ENCODE results near the gene TUBB1.
"Not testable (repeated sequence)": the region's sequence is repeated elsewhere in the genome, so short reads cannot be mapped to it uniquely, and the experiment has no call there.

Gene TUBB1

GRCh38 chr20:59033616-59034165 lies 14.5 kb downstream of the TUBB1 start:
- H3K4me1 Mint-ChIP-seq: peaks cover 47% of the 10 kb centered on the region
- no peaks in the 10 kb centered on the region for H3K9me3 Mint-ChIP-seq
- no peak overlapping the region for H3K4me3 Mint-ChIP-seq

DNA sequence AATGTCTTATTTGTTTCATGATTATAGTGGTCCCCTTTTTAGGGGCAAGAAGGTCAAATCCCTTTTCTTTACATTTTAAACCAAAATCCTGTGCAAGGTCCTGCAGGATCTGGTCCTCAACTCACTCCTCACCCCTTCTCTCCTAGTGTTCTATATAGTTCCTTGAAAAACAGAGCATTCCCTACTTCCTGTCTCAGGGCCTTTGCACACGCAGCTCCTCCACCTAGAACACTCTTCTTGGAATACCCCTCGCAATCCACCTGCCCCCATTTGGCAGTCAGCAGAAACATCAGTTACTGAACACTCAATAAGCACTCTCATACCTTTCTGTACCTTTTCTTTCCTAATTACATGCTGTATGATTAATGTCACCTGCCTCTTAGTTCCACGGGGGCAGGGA lies 16.2 kb downstream of the TUBB1 start:
- H3K9me3 Mint-ChIP-seq: no peaks in the 10 kb centered on the region
- H3K36me3 Mint-ChIP-seq: peaks cover 92% of the 10 kb centered on the region
- H3K27ac Mint-ChIP-seq: peak overlapping the region; percentile 16
- DNase-seq (ENCODE audit: low spot score in 2 of 2) (peak in 1 of 2 donors; percentile 42), ATAC-seq (no peak)
- H3K4me3 Mint-ChIP-seq: no peak overlapping the region
- peaks cover 47% of the 10 kb centered on the region for H3K4me1 Mint-ChIP-seq

More at GRCh38 chr20:59033616-59034165, 14.5 kb downstream of the TUBB1 start:
- ATAC-seq: no peak
- DNase-seq (ENCODE audit: low spot score in 2 of 2): peak in 1 of 2 donors; percentile 39
- H3K27ac Mint-ChIP-seq: no peak overlapping the region
- peaks cover 92% of the 10 kb centered on the region for H3K36me3 Mint-ChIP-seq

- Mint-ChIP-seq H3K4me3 (no peak overlapping the region), H3K27ac (peak overlapping the region; percentile 11), H3K36me3 (peaks cover 90% of the 10 kb centered on the region), H3K4me1 (peaks cover 51% of the 10 kb centered on the region), H3K9me3 (no peaks in the 10 kb centered on the region)
- DNase-seq (ENCODE audit: low spot score in 2 of 2) (peak in 1 of 2 donors; percentile 44), ATAC-seq (no peak)
Observed at GRCh38 chr20:59037386-59037785, 18.2 kb downstream of the TUBB1 start.

- peak overlapping the region; percentile 80 for H3K27ac Mint-ChIP-seq
- ATAC-seq: no peak
- H3K4me1 Mint-ChIP-seq: peaks cover 57% of the 10 kb centered on the region
- peaks cover 82% of the 10 kb centered on the region for H3K36me3 Mint-ChIP-seq
- H3K9me3 Mint-ChIP-seq: no peaks in the 10 kb centered on the region
- H3K4me3 Mint-ChIP-seq: peak overlapping the region; percentile 71
- DNase-seq (ENCODE audit: low spot score in 2 of 2): no peak
Observed at GRCh38 chr20:59039233-59039632, 20.0 kb downstream of the TUBB1 start.

- no peaks in the 10 kb centered on the region for H3K9me3 Mint-ChIP-seq
- H3K27ac Mint-ChIP-seq: peak overlapping the region; percentile 80
- no peak for ATAC-seq
- DNase-seq (ENCODE audit: low spot score in 2 of 2): peak in 1 of 2 donors; percentile 36
- peak overlapping the region; percentile 71 for H3K4me3 Mint-ChIP-seq
- H3K4me1 Mint-ChIP-seq: peaks cover 52% of the 10 kb centered on the region
- peaks cover 68% of the 10 kb centered on the region for H3K36me3 Mint-ChIP-seq
Observed at GRCh38 chr20:59040667-59041066, 21.4 kb downstream of the TUBB1 start.

DNA sequence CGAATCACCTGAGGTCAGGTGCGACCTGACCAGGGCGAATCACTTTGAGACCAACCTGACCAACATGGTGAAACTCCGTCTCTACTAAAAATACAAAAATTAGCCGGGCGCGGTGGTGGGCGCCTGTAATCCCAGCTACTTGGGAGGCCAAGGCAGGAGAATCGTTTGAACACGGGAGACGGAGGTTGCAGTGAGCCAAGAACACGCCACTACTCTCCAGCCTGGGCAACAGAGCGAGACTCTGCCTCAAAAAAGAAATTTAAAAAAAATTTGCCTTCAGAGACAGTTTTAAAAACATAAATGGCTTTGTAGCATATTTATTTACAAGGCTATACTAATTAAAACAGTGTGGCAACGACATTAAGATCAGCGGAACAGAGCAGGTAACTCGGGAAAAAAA lies 22.3 kb downstream of the TUBB1 start:
- H3K9me3 Mint-ChIP-seq, ATAC-seq: not testable (repeated sequence)
- Mint-ChIP-seq H3K4me3 (peak overlapping the region; percentile 71), H3K36me3 (peaks cover 59% of the 10 kb centered on the region), H3K4me1 (peaks cover 51% of the 10 kb centered on the region), H3K27ac (peak overlapping the region; percentile 80)
- peak in 1 of 2 donors; percentile 40 for DNase-seq (ENCODE audit: low spot score in 2 of 2)

DNA sequence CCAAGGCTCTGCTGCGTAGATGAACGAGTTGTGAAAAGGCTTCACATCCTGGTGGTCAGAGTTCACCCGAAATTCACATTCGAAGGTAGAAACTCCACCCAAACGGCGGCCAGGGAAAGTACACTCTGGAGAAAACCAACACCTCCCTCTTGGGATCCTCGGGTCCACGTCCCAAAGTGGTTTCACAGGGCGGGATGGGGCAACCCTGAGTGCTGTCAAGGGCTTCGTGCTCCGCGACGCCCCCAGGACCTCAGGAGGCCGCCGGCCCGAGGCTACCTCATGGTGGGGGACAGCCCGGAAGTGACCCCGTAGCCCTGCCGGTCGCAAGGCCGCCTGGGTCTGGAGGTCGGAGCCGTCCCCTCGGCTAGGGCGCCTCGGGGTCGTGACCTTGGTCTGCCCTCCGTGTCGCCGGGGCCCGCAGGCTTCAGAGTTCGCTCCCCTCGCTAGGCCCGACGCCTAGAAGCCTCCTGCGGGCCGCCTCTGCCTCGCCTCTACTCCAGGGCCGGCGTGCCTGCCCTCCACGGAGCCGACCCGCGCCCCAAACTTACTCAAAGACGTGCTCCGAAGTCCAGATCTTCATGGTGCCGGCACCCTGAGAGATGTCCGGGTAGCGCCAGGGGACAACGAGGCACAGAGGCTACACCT lies 23.0 kb downstream of the TUBB1 start, which contains the start of gene PRELID3B:
TSS of gene PRELID3B (minus strand) at position 636 of the 645 bp plus-strand sequence. CDS start at position 580, 56 bp downstream.
- Mint-ChIP-seq H3K4me3 (peak within 1 kb of the TSS; percentile 71), H3K4me1 (peaks cover 44% of the 10 kb centered on the region), H3K36me3 (peaks cover 52% of the 10 kb centered on the region), H3K27ac (peak within 1 kb of the TSS; percentile 93), H3K9me3 (no peaks in the 10 kb centered on the region)
- DNase-seq (ENCODE audit: low spot score in 2 of 2): peak in 1 of 2 donors; percentile 76
- peak; percentile 57 for ATAC-seq

DNA sequence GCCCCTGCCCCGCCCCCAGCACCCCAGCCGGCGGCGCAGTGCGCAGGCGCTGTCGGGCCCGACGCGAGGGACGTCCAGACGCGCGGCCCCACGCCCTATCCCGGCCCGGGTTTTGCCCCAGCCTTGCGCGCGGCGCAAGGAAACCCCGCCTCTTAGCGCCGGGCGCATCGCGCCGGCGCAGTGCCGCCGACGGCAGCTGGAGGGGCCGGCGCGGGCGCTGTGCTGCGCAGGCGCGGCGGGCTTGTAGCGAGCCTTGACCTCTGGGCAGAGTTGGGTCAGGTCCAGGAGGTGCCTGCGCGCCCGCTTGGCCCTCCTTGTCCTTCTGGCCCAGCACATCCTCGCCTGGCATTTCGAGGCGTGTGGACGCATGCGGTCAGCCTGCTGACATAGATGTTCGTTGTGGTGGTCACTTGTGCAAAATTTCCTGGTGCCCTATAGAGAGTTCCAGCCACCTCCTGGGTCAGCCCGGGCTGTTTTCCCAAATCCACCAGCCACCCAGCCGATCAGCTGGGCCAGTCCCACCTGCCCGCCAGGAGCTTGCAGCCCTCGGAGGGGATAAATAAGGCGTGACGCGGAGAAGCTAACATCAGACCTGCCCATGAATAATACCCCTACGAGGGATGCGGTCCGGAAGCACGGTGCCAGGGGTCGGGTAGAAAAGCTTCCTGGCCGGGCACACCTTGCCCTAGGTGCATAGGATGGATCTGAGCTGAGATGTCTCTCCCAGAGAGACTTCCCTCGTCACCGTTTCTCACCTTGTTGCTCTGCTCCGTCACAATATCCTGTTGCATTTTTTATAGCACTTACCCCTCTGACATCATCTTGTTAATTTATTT lies 23.8 kb downstream of the TUBB1 start:
- H3K27ac Mint-ChIP-seq: peak overlapping the region; percentile 93
- peaks cover 44% of the 10 kb centered on the region for H3K36me3 Mint-ChIP-seq
- peak overlapping the region; percentile 71 for H3K4me3 Mint-ChIP-seq
- ATAC-seq (peak; percentile 97), DNase-seq (ENCODE audit: low spot score in 2 of 2) (peak; percentile 96 to 97)
- H3K9me3 Mint-ChIP-seq: no peaks in the 10 kb centered on the region
- H3K4me1 Mint-ChIP-seq: peaks cover 45% of the 10 kb centered on the region

GRCh38 chr20:59043698-59044097 lies 24.5 kb downstream of the TUBB1 start:
- peak in 1 of 2 donors; percentile 49 for DNase-seq (ENCODE audit: low spot score in 2 of 2)
- peak overlapping the region; percentile 93 for H3K27ac Mint-ChIP-seq
- ATAC-seq: no peak
- peak overlapping the region; percentile 71 for H3K4me3 Mint-ChIP-seq
- peaks cover 37% of the 10 kb centered on the region for H3K36me3 Mint-ChIP-seq
- peaks cover 49% of the 10 kb centered on the region for H3K4me1 Mint-ChIP-seq
- H3K9me3 Mint-ChIP-seq: no peaks in the 10 kb centered on the region

- DNase-seq (ENCODE audit: low spot score in 2 of 2) (peak in 1 of 2 donors; percentile 38), ATAC-seq (no peak)
- no peak overlapping the region for H3K4me3 Mint-ChIP-seq
- H3K4me1 Mint-ChIP-seq: peaks cover 43% of the 10 kb centered on the region
- peak overlapping the region; percentile 93 for H3K27ac Mint-ChIP-seq
- peaks cover 31% of the 10 kb centered on the region for H3K36me3 Mint-ChIP-seq
- no peaks in the 10 kb centered on the region for H3K9me3 Mint-ChIP-seq
Observed at GRCh38 chr20:59044295-59044694, 25.1 kb downstream of the TUBB1 start.

DNA sequence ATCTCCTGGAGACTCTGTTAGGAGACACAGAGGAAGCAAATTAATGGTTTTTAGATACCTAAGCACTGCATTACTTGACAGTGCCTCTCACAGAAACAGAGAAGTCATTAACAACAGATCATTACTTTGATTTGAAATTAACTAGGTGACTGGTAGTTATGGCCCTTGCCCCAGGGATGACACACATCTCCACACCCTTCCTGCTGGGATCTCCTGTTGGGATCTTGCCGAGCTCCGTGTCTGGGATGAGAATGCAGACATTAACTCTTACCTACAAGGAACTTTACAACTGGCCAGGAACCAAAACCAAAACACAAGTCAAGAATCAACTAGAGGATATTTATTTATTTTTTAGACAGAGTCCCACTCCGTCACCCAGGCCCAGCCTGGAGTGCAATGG lies 25.6 kb downstream of the TUBB1 start:
- DNase-seq (ENCODE audit: low spot score in 2 of 2) (peak in 1 of 2 donors; percentile 41), ATAC-seq (no peak)
- Mint-ChIP-seq H3K27ac (no peak overlapping the region), H3K4me3 (no peak overlapping the region), H3K4me1 (peaks cover 40% of the 10 kb centered on the region), H3K36me3 (peaks cover 28% of the 10 kb centered on the region), H3K9me3 (no peaks in the 10 kb centered on the region)

DNA sequence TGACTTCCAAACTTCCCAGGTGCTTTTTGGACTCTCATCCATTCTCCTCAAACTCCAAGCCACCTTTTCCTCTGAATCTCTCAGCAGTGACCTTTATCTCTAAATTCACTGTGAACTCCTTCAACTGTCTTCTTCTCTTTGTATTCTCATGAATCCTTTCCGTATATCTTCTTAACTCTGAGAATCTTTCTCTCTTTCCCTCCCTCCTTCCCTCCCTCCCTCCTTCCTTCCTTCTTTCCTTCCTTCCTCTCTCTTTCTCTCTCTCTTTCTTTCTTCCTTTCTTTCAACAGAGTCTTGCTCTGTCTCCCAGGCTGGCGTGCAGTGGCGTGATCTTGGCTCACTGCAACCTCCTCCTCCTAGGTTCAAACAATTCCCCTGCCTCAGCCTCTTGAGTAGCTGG lies 27.6 kb downstream of the TUBB1 start:
- H3K36me3 Mint-ChIP-seq: peaks cover 12% of the 10 kb centered on the region
- ATAC-seq (no peak), DNase-seq (ENCODE audit: low spot score in 2 of 2) (no peak)
- H3K9me3 Mint-ChIP-seq: no peaks in the 10 kb centered on the region
- peaks cover 22% of the 10 kb centered on the region for H3K4me1 Mint-ChIP-seq
- no peak overlapping the region for H3K27ac Mint-ChIP-seq
- H3K4me3 Mint-ChIP-seq: no peak overlapping the region

DNA sequence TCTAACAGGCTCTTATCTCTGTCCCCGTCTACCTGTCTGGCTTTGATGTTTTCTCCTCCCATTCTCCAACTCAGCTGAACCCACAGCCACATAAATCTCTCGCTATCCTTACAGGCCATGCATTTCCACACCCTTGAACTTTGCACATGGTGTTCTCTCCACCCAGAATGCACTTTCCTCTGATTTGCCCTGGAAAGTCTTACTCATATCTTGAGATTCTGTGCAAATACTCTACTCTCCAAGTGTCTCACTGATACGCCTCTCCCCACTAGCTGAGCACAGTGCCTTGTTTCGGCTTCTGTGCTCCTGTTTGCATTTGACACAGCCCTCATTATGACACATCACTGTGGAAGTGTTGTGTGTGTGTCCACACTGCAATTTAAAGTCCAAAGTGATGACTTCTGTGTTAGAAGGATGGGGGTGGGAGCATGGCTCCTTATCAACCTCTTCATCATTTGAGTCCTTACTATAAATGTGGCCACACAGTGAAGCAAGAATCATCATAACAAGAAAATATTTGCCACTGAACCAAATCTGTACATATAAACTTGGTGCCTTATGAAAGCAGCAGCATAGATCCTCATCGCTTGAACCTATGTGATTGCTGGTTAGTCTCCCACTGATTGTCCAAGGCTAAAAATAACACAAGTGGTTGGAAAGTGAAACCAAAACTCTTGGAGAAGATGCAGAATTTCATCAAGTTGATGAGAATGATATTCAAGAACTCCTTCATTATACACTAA lies 28.9 kb downstream of the TUBB1 start:
- Mint-ChIP-seq H3K9me3 (no peaks in the 10 kb centered on the region), H3K27ac (no peak overlapping the region), H3K4me3 (no peak overlapping the region), H3K4me1 (peaks cover 22% of the 10 kb centered on the region), H3K36me3 (peaks cover 12% of the 10 kb centered on the region)
- DNase-seq (ENCODE audit: low spot score in 2 of 2): peak in 1 of 2 donors; percentile 52
- ATAC-seq: peak; percentile 83

DNA sequence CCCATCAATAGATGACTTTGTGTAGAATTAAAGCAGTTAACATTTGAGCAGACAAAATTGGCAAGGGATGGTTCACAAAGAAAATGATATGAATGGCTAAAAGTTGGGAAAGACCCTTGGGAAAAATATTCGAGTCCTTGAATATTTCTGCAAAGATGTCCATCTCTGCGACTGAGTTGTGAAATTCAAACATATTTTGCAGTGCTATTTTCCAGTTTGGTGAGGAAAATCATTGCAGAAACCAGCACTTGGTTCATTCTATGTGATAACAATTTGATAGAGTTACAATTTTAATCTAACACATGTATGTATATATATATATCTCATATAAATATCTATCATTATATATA lies 29.4 kb downstream of the TUBB1 start:
- ATAC-seq: no peak
- H3K4me3 Mint-ChIP-seq: no peak overlapping the region

DNA sequence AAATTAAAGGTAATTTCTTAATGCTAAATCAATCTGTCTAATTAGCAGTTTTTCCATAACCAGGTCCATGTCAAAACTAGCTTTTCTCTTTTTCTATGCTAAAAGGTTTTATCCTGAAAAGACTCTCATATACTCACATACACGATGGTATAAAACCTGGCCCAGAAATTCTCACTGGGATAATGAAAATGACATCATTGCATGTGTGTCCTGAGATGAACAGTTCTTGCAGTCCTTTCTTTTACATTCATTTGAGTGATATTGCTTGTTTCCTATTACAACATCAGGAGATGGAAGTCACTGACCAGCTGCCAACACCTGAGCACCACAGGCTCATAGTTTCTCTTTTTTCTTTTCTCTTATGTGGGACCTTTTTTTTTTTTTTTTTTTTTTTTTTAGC lies 31.2 kb downstream of the TUBB1 start:
- H3K27ac Mint-ChIP-seq: no peak overlapping the region
- H3K4me1 Mint-ChIP-seq: peaks cover 10% of the 10 kb centered on the region
- H3K9me3 Mint-ChIP-seq: no peaks in the 10 kb centered on the region
- no peak for DNase-seq (ENCODE audit: low spot score in 2 of 2)
- peaks cover 6% of the 10 kb centered on the region for H3K36me3 Mint-ChIP-seq
- no peak overlapping the region for H3K4me3 Mint-ChIP-seq
- no peak for ATAC-seq

More for the DNA sequence above, 29.4 kb downstream of the TUBB1 start:
- Mint-ChIP-seq H3K36me3 (peaks cover 7% of the 10 kb centered on the region), H3K4me1 (peaks cover 16% of the 10 kb centered on the region), H3K27ac (no peak overlapping the region), H3K9me3 (no peaks in the 10 kb centered on the region)
- DNase-seq (ENCODE audit: low spot score in 2 of 2): no peak

All from stimulated activated effector memory CD8-positive, alpha-beta T cell treated with anti-CD3 and anti-CD28 coated beads, Interleukin-12 subunit alpha, Interleukin-12 subunit beta, amount 100 ng/mL, for 72 hours (primary cell).